Measurements from ENCODE around the gene MLIP. TPM values are rescaled to one million over a fixed set of nuclear protein-coding genes. Genes with fewer than 3 reads are reported as not detected.
"Not testable (repeated sequence)": the region's sequence is repeated elsewhere in the genome, so short reads cannot be mapped to it uniquely, and the experiment has no call there.

MLIP gene
- total RNA-seq, 1 donor from 2014 or later, result 8.6 TPM

GRCh38 chr6:54232703-54233102 is 121.5 kb downstream of the MLIP start:
- DNase-seq, result no peak

GRCh38 chr6:54234539-54234938 is 123.3 kb downstream of the MLIP start:
- no peak for DNase-seq

GRCh38 chr6:54236984-54237383 is 125.7 kb downstream of the MLIP start:
- DNase-seq, result no peak

GRCh38 chr6:54238396-54238795 is 127.2 kb downstream of the MLIP start:
- DNase-seq, result no peak

GRCh38 chr6:54243699-54244098 is 132.5 kb downstream of the MLIP start:
- DNase-seq, result no peak

GRCh38 chr6:54244430-54244829 is 133.2 kb downstream of the MLIP start:
- DNase-seq, result no peak

GRCh38 chr6:54245265-54245664 is 134.0 kb downstream of the MLIP start:
- DNase-seq, result no peak

GRCh38 chr6:54248319-54248718 is 137.1 kb downstream of the MLIP start:
- DNase-seq, result no peak

GRCh38 chr6:54248994-54249393 is 137.8 kb downstream of the MLIP start:
- no peak for DNase-seq

GRCh38 chr6:54249812-54250211 is 138.6 kb downstream of the MLIP start:
- DNase-seq, result not testable (repeated sequence)

GRCh38 chr6:54252496-54252895 is 141.3 kb downstream of the MLIP start:
- DNase-seq, result no peak

GRCh38 chr6:54252916-54253315 is 141.7 kb downstream of the MLIP start:
- DNase-seq, result no peak

GRCh38 chr6:54254886-54255285 is 143.6 kb downstream of the MLIP start:
- DNase-seq, result no peak

GRCh38 chr6:54255886-54256285 is 144.6 kb downstream of the MLIP start:
- DNase-seq, result peak; percentile 3

- DNase-seq, result no peak
These were observed 148.8 kb downstream of the MLIP start for GRCh38 chr6:54260025-54260424.

GRCh38 chr6:54262499-54262898 is 151.3 kb downstream of the MLIP start:
- DNase-seq, result no peak

GRCh38 chr6:54262971-54263370 is 151.7 kb downstream of the MLIP start:
- DNase-seq, result no peak

GRCh38 chr6:54264581-54265272 is 153.5 kb downstream of the MLIP start:
- no peak for DNase-seq

GRCh38 chr6:54266400-54266923 is 155.2 kb downstream of the MLIP start:
- DNase-seq, result no peak

GRCh38 chr6:54267798-54268197 is 156.6 kb downstream of the MLIP start:
- no peak for DNase-seq

- DNase-seq, result no peak
These were observed 162.1 kb downstream of the MLIP start for GRCh38 chr6:54273214-54273820.

GRCh38 chr6:54274383-54274782 is 163.1 kb downstream of the MLIP start:
- DNase-seq, result no peak

GRCh38 chr6:54282186-54282585 is 170.9 kb downstream of the MLIP start:
- no peak for DNase-seq

All from occipital lobe (tissue), 2 donors.